Rectal smooth muscle tissue (tissue), 1 donor: Measurements from ENCODE around the gene SNX11.

Experiments used
- H3K27ac ChIP-seq: one replicate; pipeline ENCODE4 v1.7.0; 2013; ENCODE audit warnings: low read depth, low read length, inconsistent platforms
- H3K27me3 ChIP-seq: one replicate; pipeline ENCODE4 v1.7.0; 2013; ENCODE audit warnings: low read length; ENCODE audit not compliant: control insufficient read depth, insufficient read depth
- H3K36me3 ChIP-seq: one replicate; pipeline ENCODE4 v1.7.0; 2013; ENCODE audit warnings: low read length; ENCODE audit not compliant: control insufficient read depth, insufficient read depth
- H3K4me1 ChIP-seq: one replicate; pipeline ENCODE4 v1.7.0; 2013; ENCODE audit warnings: low read length; ENCODE audit not compliant: control insufficient read depth, insufficient read depth
- H3K4me3 ChIP-seq: one replicate; pipeline ENCODE4 v1.7.0; 2013; ENCODE audit warnings: low read length
- H3K9ac ChIP-seq: one replicate; pipeline ENCODE4 v1.7.0; 2013; ENCODE audit warnings: low read length

SNX11 gene

GRCh38 chr17:48161127-48161905, 53.8 kb downstream of the SNX11 start:
- Histone ChIP-seq H3K36me3 (no peaks in the 10 kb centered on the region), H3K4me3 (no peak overlapping the region), H3K4me1 (no peaks in the 10 kb centered on the region), H3K27me3 (no peaks in the 10 kb centered on the region), H3K27ac (no peak overlapping the region), H3K9ac (no peak overlapping the region)

- H3K9ac ChIP-seq: no peak overlapping the region
- no peaks in the 10 kb centered on the region for H3K4me1 ChIP-seq
- H3K27ac ChIP-seq: no peak overlapping the region
- no peak overlapping the region for H3K4me3 ChIP-seq
- no peaks in the 10 kb centered on the region for H3K27me3 ChIP-seq
- H3K36me3 ChIP-seq: no peaks in the 10 kb centered on the region
Measured at GRCh38 chr17:48162306-48162934, 54.9 kb downstream of the SNX11 start.

GRCh38 chr17:48162946-48163506, 55.5 kb downstream of the SNX11 start:
- H3K27ac ChIP-seq: no peak overlapping the region
- no peaks in the 10 kb centered on the region for H3K4me1 ChIP-seq
- H3K36me3 ChIP-seq: no peaks in the 10 kb centered on the region
- no peak overlapping the region for H3K4me3 ChIP-seq
- H3K27me3 ChIP-seq: no peaks in the 10 kb centered on the region
- no peak overlapping the region for H3K9ac ChIP-seq

- no peaks in the 10 kb centered on the region for H3K27me3 ChIP-seq
- no peaks in the 10 kb centered on the region for H3K4me1 ChIP-seq
- H3K36me3 ChIP-seq: no peaks in the 10 kb centered on the region
- H3K9ac ChIP-seq: no peak overlapping the region
- H3K27ac ChIP-seq: no peak overlapping the region
- H3K4me3 ChIP-seq: no peak overlapping the region
Measured at GRCh38 chr17:48163809-48164208, 56.2 kb downstream of the SNX11 start.

- H3K27me3 ChIP-seq: no peaks in the 10 kb centered on the region
- no peaks in the 10 kb centered on the region for H3K4me1 ChIP-seq
- no peak overlapping the region for H3K9ac ChIP-seq
- H3K27ac ChIP-seq: no peak overlapping the region
- H3K36me3 ChIP-seq: no peaks in the 10 kb centered on the region
- H3K4me3 ChIP-seq: no peak overlapping the region
Measured at GRCh38 chr17:48169926-48170325, 62.4 kb downstream of the SNX11 start.
